ENCODE results near the gene KRTAP9-9. TPM values are rescaled to one million over a fixed set of nuclear protein-coding genes. Genes with fewer than 3 reads are reported as not detected.
"Not testable (repeated sequence)": the region's sequence is repeated elsewhere in the genome, so short reads cannot be mapped to it uniquely, and the experiment has no call there.

The KRTAP9-9 gene
- total RNA-seq = not detected

DNA sequence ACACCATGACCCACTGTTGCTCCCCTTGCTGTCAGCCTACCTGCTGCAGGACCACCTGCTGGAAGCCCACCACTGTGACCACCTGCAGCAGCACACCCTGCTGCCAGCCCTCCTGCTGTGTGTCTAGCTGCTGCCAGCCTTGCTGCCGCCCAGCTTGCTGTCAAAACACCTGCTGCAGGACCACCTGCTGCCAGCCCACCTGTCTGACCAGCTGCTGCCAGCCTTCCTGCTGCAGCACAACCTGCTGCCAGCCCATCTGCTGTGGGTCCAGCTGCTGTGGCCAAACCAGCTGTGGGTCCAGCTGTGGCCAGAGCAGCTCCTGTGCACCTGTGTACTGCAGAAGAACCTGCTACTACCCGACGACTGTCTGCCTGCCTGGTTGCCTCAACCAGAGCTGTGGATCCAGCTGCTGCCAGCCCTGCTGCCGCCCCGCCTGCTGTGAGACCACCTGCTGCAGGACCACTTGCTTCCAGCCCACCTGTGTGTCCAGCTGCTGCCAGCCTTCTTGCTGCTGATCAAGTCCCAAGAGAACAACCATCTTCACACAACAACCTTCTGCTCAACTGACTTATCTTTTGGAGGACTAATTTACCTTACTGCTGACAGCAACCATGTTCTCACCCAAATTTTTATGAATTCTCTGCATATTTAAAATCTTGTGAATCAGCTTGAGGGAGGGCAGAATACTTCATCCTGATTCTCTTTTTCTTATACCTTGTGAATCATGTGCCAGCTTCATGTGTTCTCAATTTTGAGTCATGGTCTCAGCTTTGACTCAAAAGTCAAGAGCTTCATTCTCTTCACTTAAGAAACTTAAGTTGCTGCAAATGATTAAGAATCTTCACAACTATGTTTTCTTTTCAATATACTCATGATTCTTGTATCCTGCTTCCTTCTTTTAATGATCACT is at the start of gene KRTAP9-9:
Gene KRTAP9-9, plus strand, starts transcription at position 4 of the 910 bp plus-strand sequence.
- intact Hi-C loops (cut with DNase I); DNase-seq; H3K4me1 ChIP-seq; H3K36me3 ChIP-seq; H3K4me3 ChIP-seq; H3K9me3 ChIP-seq; H3K27ac ChIP-seq: not testable (repeated sequence)
- 85 to 87% methylated on average over 3 to 4 of the region's 5 CpGs for WGBS, 2 donors
- peaks cover 0 to 44% (median 0%) of the 10 kb centered on the region in 4 donors for H3K27me3 ChIP-seq

DNA sequence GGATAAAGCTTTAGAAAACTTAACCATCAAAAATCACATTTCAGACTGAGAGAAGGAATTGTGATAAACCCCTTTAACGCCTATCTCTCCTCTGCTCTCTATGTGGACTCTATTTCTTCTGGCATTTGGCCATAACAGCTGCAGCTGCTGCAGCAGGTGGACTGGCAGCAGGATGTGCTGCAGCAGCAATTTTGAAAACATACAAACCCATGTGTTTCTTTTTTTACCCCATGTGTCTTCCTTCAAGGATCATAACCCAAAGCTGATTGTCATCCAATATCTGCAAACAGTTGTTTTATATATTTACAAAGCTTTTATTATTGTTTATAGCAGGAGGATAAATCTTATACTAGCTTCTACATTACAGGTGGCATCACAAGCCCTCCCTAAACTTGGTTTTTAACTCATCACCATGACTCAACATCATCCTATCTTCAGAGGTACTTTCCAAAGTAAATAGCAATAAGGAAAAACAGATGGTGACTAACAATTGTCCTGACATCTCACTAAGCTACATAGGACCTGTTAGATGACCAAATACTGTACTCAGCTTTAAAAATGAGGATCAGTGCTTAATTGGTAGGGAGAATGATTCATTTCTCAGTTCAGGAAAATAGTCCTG is 43.2 kb upstream of the KRTAP9-9 start:
- WGBS, 2 donors = 43 to 55% methylated on average over 1 of the region's 1 CpG
- Histone ChIP-seq H3K27me3 (peaks cover 0 to 28% (median 0%) of the 10 kb centered on the region in 4 donors), H3K27ac (no peak overlapping the region), H3K36me3 (no peaks in the 10 kb centered on the region), H3K4me3 (no peak overlapping the region), H3K9me3 (no peaks in the 10 kb centered on the region), H3K4me1 (peaks cover 0 to 9% (median 0%) of the 10 kb centered on the region in 3 donors)
- TF ChIP-seq, protein P1, sequence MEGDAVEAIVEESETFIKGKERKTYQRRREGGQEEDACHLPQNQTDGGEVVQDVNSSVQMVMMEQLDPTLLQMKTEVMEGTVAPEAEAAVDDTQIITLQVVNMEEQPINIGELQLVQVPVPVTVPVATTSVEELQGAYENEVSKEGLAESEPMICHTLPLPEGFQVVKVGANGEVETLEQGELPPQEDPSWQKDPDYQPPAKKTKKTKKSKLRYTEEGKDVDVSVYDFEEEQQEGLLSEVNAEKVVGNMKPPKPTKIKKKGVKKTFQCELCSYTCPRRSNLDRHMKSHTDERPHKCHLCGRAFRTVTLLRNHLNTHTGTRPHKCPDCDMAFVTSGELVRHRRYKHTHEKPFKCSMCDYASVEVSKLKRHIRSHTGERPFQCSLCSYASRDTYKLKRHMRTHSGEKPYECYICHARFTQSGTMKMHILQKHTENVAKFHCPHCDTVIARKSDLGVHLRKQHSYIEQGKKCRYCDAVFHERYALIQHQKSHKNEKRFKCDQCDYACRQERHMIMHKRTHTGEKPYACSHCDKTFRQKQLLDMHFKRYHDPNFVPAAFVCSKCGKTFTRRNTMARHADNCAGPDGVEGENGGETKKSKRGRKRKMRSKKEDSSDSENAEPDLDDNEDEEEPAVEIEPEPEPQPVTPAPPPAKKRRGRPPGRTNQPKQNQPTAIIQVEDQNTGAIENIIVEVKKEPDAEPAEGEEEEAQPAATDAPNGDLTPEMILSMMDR (IDR thresholded peaks at IDR 0.05) = no peak
- no peak for TF ChIP-seq POLR2A (IDR thresholded peaks at IDR 0.05)
- intact Hi-C loops (cut with DNase I) = no loop called here
- no peak for DNase-seq

DNA sequence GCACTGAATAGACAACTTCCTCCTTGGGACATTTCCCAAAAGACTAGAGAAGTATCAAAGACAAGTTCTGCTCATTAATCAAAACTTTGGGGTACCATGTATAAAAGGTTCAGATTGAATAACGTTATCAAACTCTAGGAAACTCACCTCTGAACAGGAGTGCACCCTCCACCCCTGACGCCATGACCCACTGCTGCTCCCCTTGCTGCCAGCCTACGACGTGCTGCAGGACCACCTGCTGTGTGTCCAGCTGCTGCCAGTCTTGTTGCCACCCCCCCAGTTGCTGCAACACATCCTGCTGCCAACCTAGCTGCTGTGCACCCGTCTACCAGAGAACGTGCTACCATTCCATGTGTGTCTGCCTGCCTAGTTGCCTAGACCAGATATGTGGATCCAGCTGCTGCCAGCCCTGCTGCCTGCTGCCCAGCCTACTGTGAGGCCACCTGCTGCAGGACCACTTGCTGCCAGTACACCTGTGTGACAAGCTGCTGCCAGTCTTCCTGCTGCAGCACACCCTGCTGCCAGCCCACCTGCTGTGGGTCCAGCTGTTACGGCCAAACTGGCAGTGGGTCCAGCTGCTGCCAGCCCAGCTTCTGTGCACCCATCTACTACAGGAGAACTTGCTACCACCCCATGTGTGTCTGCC is 42.5 kb upstream of the KRTAP9-9 start:
- Histone ChIP-seq H3K36me3 (no peaks in the 10 kb centered on the region), H3K27me3 (peaks cover 0 to 28% (median 0%) of the 10 kb centered on the region in 4 donors), H3K4me1 (peaks cover 0 to 9% (median 0%) of the 10 kb centered on the region in 3 donors), H3K9me3 (no peaks in the 10 kb centered on the region), H3K4me3 (no peak overlapping the region), H3K27ac (no peak overlapping the region)
- 62 to 76% methylated on average over 6 to 7 of the region's 7 CpGs for WGBS, 2 donors
- intact Hi-C loops (cut with DNase I) = no loop called here
- no peak for DNase-seq
- no peak for TF ChIP-seq POLR2A (IDR thresholded peaks at IDR 0.05)
- TF ChIP-seq, protein P1 (IDR thresholded peaks at IDR 0.05) = no peak

DNA sequence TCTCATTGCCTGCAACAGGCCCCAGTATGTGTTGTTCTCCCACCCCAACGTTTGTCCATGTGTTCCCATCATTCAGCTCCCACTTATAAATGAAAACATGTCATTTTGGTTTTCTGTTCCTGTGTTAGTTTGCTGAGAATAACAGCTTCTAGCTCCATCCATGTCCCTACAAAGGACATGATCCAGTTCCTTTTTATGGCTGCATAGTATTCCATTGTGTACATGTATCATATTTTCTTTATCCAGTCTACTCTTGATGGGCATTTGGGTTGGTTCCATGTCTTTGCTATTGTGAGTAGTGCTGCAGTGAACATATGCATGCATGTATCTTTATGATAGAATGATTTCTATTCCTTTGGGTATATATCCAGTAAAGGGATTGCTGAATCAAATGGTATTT is 39.5 kb upstream of the KRTAP9-9 start:
- Histone ChIP-seq H3K27ac (no peak overlapping the region), H3K9me3 (no peaks in the 10 kb centered on the region), H3K4me1 (peaks cover 0 to 9% (median 0%) of the 10 kb centered on the region in 3 donors), H3K4me3 (no peak overlapping the region), H3K36me3 (no peaks in the 10 kb centered on the region), H3K27me3 (peaks cover 0 to 16% (median 0%) of the 10 kb centered on the region in 4 donors)
- DNase-seq = no peak
- intact Hi-C loops (cut with DNase I) = no loop called here
- no peak for TF ChIP-seq POLR2A (IDR thresholded peaks at IDR 0.05)
- TF ChIP-seq, protein P1 (IDR thresholded peaks at IDR 0.05) = no peak
- 58 to 84% methylated on average over 1 of the region's 1 CpG for WGBS, 2 donors

DNA sequence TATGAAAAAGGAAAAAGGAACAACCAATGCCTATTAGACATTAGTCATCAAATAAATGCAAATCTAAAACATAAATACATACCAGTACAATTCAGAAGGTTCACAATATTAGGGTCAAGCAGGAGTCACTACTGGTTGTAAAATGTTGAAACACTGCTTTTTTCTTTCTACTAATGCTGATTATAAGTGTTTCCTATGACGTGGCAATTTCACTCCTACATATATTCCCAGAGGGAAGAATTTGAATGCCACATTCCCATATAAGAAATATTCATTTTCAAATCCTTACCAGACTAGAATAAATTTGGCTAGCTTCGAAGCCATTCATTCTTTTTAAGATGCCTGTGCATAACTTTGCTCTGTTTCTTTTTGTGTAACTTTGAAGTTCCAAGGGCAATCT is 31.4 kb upstream of the KRTAP9-9 start:
- no peak for DNase-seq
- WGBS, 2 donors = 72% methylated on average over 2 of the region's 2 CpGs
- no peak overlapping the region for H3K4me3 ChIP-seq
- H3K36me3 ChIP-seq = no peaks in the 10 kb centered on the region
- no peaks in the 10 kb centered on the region for H3K4me1 ChIP-seq
- H3K9me3 ChIP-seq = no peaks in the 10 kb centered on the region
- no peak overlapping the region for H3K27ac ChIP-seq
- H3K27me3 ChIP-seq = peaks cover 0 to 7% (median 0%) of the 10 kb centered on the region in 4 donors
- intact Hi-C loops (cut with DNase I) = no loop called here
- TF ChIP-seq, protein P1 (IDR thresholded peaks at IDR 0.05) = no peak
- no peak for TF ChIP-seq POLR2A (IDR thresholded peaks at IDR 0.05)
